ENCODE measurements around the gene TMEM87A. TPM values are rescaled to one million over a fixed set of nuclear protein-coding genes. Genes with fewer than 3 reads are reported as not detected.

Gene TMEM87A
- total and polyA plus RNA-seq, 2 of the 8 experiments (the other 6 are each of a cell fraction or from before 2014, with no cell fraction given), result 15.2 to 33.1 TPM

DNA sequence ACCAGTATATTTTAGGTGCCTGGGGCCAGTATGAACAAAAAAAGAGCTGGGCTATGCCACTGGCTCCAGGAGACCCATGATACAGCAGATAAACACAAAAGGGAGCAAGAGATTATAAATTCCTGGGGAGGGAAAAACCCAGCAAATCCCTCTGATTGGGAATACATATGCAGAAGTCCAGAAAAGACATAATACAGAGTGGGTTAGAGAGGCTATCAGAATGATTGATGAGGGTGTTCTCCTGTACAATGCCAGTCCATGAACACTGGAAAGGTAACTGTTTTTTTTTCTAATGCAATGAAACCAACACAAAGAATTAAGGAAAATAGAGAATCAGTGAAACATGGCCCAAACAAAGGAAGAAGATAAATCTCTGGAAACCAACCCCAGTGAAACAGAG is 59.7 kb downstream of the TMEM87A start:
- H4K8ac ChIP-seq (ENCODE audit: extremely low read depth, insufficient read depth, low read length), result no peak overlapping the region
- H4K20me1 ChIP-seq (replicated peaks in 1 of 2; ENCODE audit: control insufficient read depth in 1 of 2, insufficient read depth in 2 of 2, low read length in 2 of 2), result no peaks in the 10 kb centered on the region
- no peaks in the 10 kb centered on the region for H3K79me1 ChIP-seq (ENCODE audit: low read depth, low read length)
- TF ChIP-seq KDM1A (IDR thresholded peaks at IDR 0.05; ENCODE audit: borderline replicate concordance, low read length) (no peak), ZNF274 (IDR thresholded peaks at IDR 0.05; ENCODE audit: borderline replicate concordance, extremely low read depth, low read length) (no peak)
- TF ChIP-seq, protein P1, sequence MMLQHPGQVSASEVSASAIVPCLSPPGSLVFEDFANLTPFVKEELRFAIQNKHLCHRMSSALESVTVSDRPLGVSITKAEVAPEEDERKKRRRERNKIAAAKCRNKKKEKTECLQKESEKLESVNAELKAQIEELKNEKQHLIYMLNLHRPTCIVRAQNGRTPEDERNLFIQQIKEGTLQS (IDR thresholded peaks at IDR 0.05; ENCODE audit: insufficient read depth, low read depth, low read length), result no peak
- H3K23me2 ChIP-seq (ENCODE audit: low read depth, low read length), result no peaks in the 10 kb centered on the region
- no peak overlapping the region for H3K4me3 ChIP-seq (ENCODE audit: extremely low read depth in 1 of 4, insufficient read depth in 2 of 4, low read depth in 3 of 4, low read length in 4 of 4)
- H3K23ac ChIP-seq (ENCODE audit: insufficient read length), result no peak overlapping the region
- DNase-seq (ENCODE audit: low read depth in 1 of 2, low spot score in 2 of 2), result no peak
- no peak overlapping the region for H2AK5ac ChIP-seq (ENCODE audit: low read depth, low read length)
- POLR2A ChIA-PET (ENCODE audit: partially characterized antibody), result no interaction called here
- CTCF ChIA-PET (ENCODE audit: partially characterized antibody), result interaction anchor here (0.6 to 1.2 kb wide), 3 partner anchors 22 to 175 kb away, joined by 3 read pairs; no protein-coding TSS in a partner anchor
- H2BK5ac ChIP-seq (ENCODE audit: low read depth, low read length), result no peak overlapping the region
- no peak overlapping the region for H2BK15ac ChIP-seq (ENCODE audit: low read length)
- no peak overlapping the region for H4K91ac ChIP-seq (replicated peaks; ENCODE audit: insufficient read length, low read length)
- no peak overlapping the region for H3K4ac ChIP-seq (replicated peaks; ENCODE audit: insufficient read length, low read depth, low read length)
- no peak overlapping the region for H3K27ac ChIP-seq (ENCODE audit: low read depth, low read length)
- no peak overlapping the region for H4K5ac ChIP-seq (ENCODE audit: insufficient read length, low read depth, low read length)
- H2AFZ ChIP-seq (ENCODE audit: low read length), result no peak overlapping the region
- H3K36me3 ChIP-seq (ENCODE audit: control insufficient read depth in 2 of 4, insufficient read depth in 4 of 4, low read length in 3 of 4), result peaks cover 8 to 51% (median 28%) of the 10 kb centered on the region in 4 experiments
- no peaks in the 10 kb centered on the region for H3K79me2 ChIP-seq (ENCODE audit: control insufficient read depth in 1 of 2, insufficient read depth in 2 of 2, low read length in 2 of 2)
- no peak overlapping the region for H3K56ac ChIP-seq (replicated peaks; ENCODE audit: insufficient read length, low read depth, low read length)
- no peak overlapping the region for H2BK20ac ChIP-seq (ENCODE audit: low read length)
- H3K4me1 ChIP-seq (replicated peaks in 1 of 4; ENCODE audit: control insufficient read depth in 3 of 4, insufficient read depth in 4 of 4, low read length in 3 of 4), result no peaks in the 10 kb centered on the region
- no peaks in the 10 kb centered on the region for H3K27me3 ChIP-seq (replicated peaks in 1 of 4; ENCODE audit: control insufficient read depth in 3 of 4, extremely low read depth in 1 of 4, insufficient read depth in 3 of 4, low read length in 3 of 4)
- no peaks in the 10 kb centered on the region for H3K9me3 ChIP-seq (ENCODE audit: insufficient read depth in 2 of 2, low read depth in 1 of 2, low read length in 1 of 2)
- H3K18ac ChIP-seq (ENCODE audit: extremely low read depth, low read length), result no peak overlapping the region
- H3K14ac ChIP-seq (ENCODE audit: insufficient read length), result no peak overlapping the region
- no peak overlapping the region for H2BK12ac ChIP-seq (ENCODE audit: low read depth, low read length)
- no peak overlapping the region for H2BK120ac ChIP-seq (replicated peaks; ENCODE audit: low read depth, low read length)
- FAIRE-seq, result no peak
- no peak overlapping the region for H3K9ac ChIP-seq (replicated peaks in 1 of 4; ENCODE audit: extremely low read depth in 1 of 4, low read depth in 3 of 4, low read length in 3 of 4)
- no peak overlapping the region for H3K4me2 ChIP-seq (ENCODE audit: insufficient read depth in 1 of 2, low read depth in 2 of 2, low read length in 2 of 2)
